Thoracic aorta (tissue), 2 donors: ENCODE results near the gene MACIR. TPM values are rescaled to one million over a fixed set of nuclear protein-coding genes. Genes with fewer than 3 reads are reported as not detected.

Experiments
- ATAC-seq: fragments of 150-250 bp; one replicate; pipeline ENCODE4 v1.8.0; 2017; ENCODE audit warnings: low read depth; ENCODE audit not compliant: insufficient number of reproducible peaks, low FRiP score
- DNase-seq: peaks from one replicate; pipeline ENCODE4 v3.0.0-alpha.2; 2020; ENCODE audit warnings: low spot score
- H3K27ac ChIP-seq, 2 donors: fragments of 200-600 bp; sonication (generic); 1 replicate in 1 of 2; 2 replicates in 1 of 2; pipeline ENCODE4 v1.5.1; 2016; ENCODE audit warnings: mild to moderate bottlenecking in 2 of 2, moderate library complexity in 2 of 2
- H3K27me3 ChIP-seq: fragments of 200-600 bp; sonication (generic); replicated peaks from 2 replicates; pipeline ENCODE4 v1.6.0; 2016; ENCODE audit warnings: mild to moderate bottlenecking; ENCODE audit not compliant: insufficient read depth
- H3K36me3 ChIP-seq: fragments of 200-600 bp; sonication (generic); one replicate; pipeline ENCODE4 v1.5.1; 2016
- H3K4me1 ChIP-seq, 2 donors: fragments of 200-600 bp; sonication (generic); 1 replicate in 1 of 2; 2 replicates in 1 of 2; pipeline versions ENCODE4 v1.5.1 to v1.6.0; 2016; ENCODE audit warnings: low read depth in 2 of 2, mild to moderate bottlenecking in 1 of 2; ENCODE audit not compliant: control insufficient read depth in 1 of 2
- H3K4me3 ChIP-seq: fragments of 200-600 bp; sonication (generic); 2 replicates; pipeline ENCODE4 v1.5.1; 2016; ENCODE audit warnings: mild to moderate bottlenecking
- H3K9me3 ChIP-seq: fragments of 200-600 bp; sonication (generic); 2 replicates; pipeline ENCODE4 v1.5.1; 2016
- total RNA-seq, 2 donors: library from RNA; depleted of rRNA; stranded (reverse); fragments of >200 nt; gene quantifications; one replicate each; pipeline versions ENCODE4 v1.1.0 to v1.2.3, GENCODE V29; 2016
- TF ChIP-seq, protein P1 (sequence below): fragments of 200-600 bp; sonication (generic); IDR thresholded peaks from one replicate; pipeline ENCODE4 v1.5.1; 2019; ENCODE audit warnings: antibody characterized with exemption

Gene MACIR
- total RNA-seq, 2 donors from 2014 or later, result 4.7 to 8.3 TPM

DNA sequence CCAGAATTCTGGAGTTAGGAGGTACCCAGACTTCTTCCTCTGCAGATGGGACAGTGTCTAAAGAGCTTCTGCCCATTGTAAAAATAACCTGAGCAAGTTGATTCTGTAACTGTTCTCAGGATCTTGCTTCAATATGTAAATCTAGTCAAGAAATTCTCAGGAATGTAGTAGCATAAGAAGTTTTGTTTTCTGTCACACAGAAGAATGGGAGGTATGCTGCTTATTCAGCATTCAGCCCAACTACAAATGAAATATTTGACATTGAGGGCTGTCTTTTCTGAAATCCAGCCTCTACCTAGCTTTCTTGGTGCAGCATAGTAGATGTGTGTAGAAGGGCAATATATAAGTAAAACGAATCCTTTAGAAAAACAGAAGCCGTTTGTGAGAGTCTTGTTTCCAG lies 13.8 kb downstream of the MACIR start:
- H3K9me3 ChIP-seq, result no peaks in the 10 kb centered on the region
- H3K4me3 ChIP-seq, result no peak overlapping the region
- TF ChIP-seq, protein P1, sequence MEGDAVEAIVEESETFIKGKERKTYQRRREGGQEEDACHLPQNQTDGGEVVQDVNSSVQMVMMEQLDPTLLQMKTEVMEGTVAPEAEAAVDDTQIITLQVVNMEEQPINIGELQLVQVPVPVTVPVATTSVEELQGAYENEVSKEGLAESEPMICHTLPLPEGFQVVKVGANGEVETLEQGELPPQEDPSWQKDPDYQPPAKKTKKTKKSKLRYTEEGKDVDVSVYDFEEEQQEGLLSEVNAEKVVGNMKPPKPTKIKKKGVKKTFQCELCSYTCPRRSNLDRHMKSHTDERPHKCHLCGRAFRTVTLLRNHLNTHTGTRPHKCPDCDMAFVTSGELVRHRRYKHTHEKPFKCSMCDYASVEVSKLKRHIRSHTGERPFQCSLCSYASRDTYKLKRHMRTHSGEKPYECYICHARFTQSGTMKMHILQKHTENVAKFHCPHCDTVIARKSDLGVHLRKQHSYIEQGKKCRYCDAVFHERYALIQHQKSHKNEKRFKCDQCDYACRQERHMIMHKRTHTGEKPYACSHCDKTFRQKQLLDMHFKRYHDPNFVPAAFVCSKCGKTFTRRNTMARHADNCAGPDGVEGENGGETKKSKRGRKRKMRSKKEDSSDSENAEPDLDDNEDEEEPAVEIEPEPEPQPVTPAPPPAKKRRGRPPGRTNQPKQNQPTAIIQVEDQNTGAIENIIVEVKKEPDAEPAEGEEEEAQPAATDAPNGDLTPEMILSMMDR, result no peak
- peaks cover 9% of the 10 kb centered on the region for H3K36me3 ChIP-seq
- DNase-seq (no peak), ATAC-seq (no peak)
- peaks cover 15 to 18% of the 10 kb centered on the region in 2 donors for H3K4me1 ChIP-seq
- no peaks in the 10 kb centered on the region for H3K27me3 ChIP-seq
- H3K27ac ChIP-seq, result no peak overlapping the region

- Histone ChIP-seq H3K27ac (no peak overlapping the region), H3K4me3 (no peak overlapping the region), H3K27me3 (no peaks in the 10 kb centered on the region), H3K9me3 (no peaks in the 10 kb centered on the region), H3K4me1 (peaks cover 15 to 18% of the 10 kb centered on the region in 2 donors), H3K36me3 (peaks cover 9% of the 10 kb centered on the region)
- ATAC-seq (no peak), DNase-seq (no peak)
- TF ChIP-seq, protein P1, result no peak
Observed at GRCh38 chr5:103273952-103274351, 15.4 kb downstream of the MACIR start.

DNA sequence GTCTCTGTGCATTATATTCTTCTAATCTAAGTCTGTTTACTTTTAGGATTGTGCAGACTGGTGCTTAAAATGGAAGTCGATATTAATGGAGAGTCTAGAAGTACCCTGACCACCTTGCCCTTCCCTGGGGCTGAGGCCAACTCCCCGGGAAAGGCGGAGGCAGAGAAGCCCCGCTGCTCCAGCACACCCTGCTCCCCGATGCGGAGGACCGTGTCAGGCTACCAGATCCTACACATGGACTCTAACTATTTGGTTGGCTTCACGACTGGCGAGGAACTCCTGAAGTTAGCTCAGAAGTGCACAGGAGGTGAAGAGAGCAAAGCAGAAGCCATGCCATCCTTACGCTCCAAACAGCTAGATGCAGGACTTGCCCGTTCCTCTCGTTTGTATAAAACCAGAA lies 17.3 kb downstream of the MACIR start:
- Histone ChIP-seq H3K27me3 (no peaks in the 10 kb centered on the region), H3K4me3 (no peak overlapping the region), H3K4me1 (peaks cover 6 to 13% of the 10 kb centered on the region in 2 donors), H3K27ac (no peak overlapping the region), H3K9me3 (no peaks in the 10 kb centered on the region), H3K36me3 (peaks cover 9% of the 10 kb centered on the region)
- no peak for DNase-seq
- no peak for ATAC-seq
- TF ChIP-seq, protein P1, result no peak

- peaks cover 6% of the 10 kb centered on the region for H3K36me3 ChIP-seq
- H3K9me3 ChIP-seq, result no peaks in the 10 kb centered on the region
- no peak for ATAC-seq
- no peak overlapping the region for H3K4me3 ChIP-seq
- no peak for DNase-seq
- no peaks in the 10 kb centered on the region for H3K4me1 ChIP-seq
- no peaks in the 10 kb centered on the region for H3K27me3 ChIP-seq
- H3K27ac ChIP-seq, result no peak overlapping the region
- TF ChIP-seq, protein P1, result no peak
Observed at GRCh38 chr5:103280967-103281366, 22.4 kb downstream of the MACIR start.

DNA sequence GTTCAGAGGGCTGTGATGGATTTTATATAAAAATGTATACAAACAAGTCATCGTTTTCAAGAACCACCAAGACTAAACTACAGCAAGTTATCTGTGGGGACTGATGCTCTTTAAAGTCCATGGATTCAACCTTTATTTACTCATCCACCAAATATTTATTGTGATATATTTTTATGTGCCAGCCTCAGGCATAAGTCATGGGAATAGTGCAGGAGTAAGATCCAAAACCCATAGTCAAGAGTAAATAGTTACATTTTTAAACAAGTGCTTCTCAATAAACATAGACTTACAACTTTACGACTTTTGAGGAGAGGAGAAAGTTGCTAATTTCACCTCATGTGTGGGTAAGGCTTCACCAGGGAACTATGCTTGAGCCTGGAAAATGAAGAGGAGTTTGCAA lies 24.6 kb downstream of the MACIR start:
- Histone ChIP-seq H3K4me3 (no peak overlapping the region), H3K27ac (no peak overlapping the region), H3K27me3 (no peaks in the 10 kb centered on the region), H3K9me3 (no peaks in the 10 kb centered on the region), H3K36me3 (no peaks in the 10 kb centered on the region), H3K4me1 (no peaks in the 10 kb centered on the region)
- TF ChIP-seq, protein P1, result no peak
- no peak for DNase-seq
- ATAC-seq, result no peak
